Fibroblast of mammary gland (primary cell): ENCODE results near the gene APP.

ENCODE experiments used
- DNase-seq: peaks from one replicate; pipeline ENCODE4 v3.0.0-alpha.2; 2010; ENCODE audit warnings: low read depth
- H3K4me3 ChIP-seq: 2 replicates; pipeline ENCODE4 v1.5.1; 2011; ENCODE audit warnings: low read depth, mild to moderate bottlenecking, low read length, moderate library complexity; ENCODE audit not compliant: control insufficient read depth
- CTCF ChIP-seq: conservative IDR thresholded peaks from 2 replicates; pipeline ENCODE4 v1.5.1; 2011; ENCODE audit warnings: low read depth, low read length, inconsistent platforms; ENCODE audit not compliant: control insufficient read depth, insufficient read depth

APP gene

DNA sequence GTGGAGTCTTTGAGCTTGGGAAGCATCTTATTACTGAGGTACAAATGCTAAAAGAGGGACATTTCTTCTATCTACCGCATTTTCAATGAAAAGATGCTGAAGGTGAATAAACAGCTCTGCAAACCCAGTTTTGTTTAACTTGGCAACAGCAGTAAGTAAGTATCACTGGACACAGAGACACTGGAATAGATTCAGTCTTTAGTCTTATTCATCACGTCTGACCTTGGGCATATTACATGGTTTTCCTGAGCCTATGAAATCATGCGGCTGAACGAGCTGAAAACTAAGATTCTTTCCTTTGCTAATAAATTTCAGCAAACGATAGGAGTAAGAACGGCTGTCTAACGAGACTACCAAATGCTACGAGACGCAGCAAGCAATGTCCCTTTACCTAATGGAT is 228.4 kb downstream of the APP start:
- TF ChIP-seq CTCF = no peak
- DNase-seq = no peak
- no peak overlapping the region for H3K4me3 ChIP-seq

DNA sequence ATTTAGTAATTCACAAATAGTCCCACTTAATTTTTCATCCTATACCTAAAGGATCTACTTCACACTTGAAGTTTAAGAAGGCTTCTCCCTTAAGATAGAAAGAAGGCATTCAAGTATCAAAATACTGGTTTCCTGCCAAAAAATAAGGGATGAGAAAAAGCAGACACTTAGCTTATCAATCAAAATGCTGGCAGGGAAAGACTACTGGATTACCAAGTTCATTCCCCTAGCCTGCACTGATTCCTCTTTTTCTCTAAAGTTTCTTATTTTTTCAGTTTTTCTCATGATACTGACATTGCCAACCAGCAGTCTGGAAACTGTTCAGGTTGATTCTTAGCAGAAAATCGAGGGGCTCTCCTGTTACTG is 231.2 kb downstream of the APP start:
- no peak for TF ChIP-seq CTCF
- no peak overlapping the region for H3K4me3 ChIP-seq
- no peak for DNase-seq

- no peak for TF ChIP-seq CTCF
- H3K4me3 ChIP-seq = no peak overlapping the region
- peak; percentile 19 for DNase-seq
Measured at GRCh38 chr21:25938658-25939395, 231.7 kb downstream of the APP start.

DNA sequence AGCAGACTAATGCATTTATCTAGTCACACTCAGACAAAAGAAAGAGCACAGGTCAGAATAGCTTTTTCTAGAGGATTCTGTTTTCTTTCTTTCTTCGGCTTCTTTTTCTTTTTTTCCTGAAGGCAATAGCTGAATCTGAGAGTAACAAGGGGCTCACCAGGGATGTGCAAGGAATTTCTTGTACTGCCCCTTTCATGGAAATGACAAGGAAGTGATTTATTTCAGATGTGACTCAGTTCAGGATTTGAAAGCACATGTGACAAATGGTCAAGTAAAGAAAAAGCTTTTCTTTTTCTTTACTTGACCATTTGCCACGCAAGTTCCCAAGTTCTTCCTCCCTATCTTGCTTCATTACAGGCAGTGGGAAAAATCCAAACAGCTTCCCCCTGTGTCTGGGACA is 233.8 kb downstream of the APP start:
- TF ChIP-seq CTCF = no peak
- peak; percentile 40 for DNase-seq
- no peak overlapping the region for H3K4me3 ChIP-seq

DNA sequence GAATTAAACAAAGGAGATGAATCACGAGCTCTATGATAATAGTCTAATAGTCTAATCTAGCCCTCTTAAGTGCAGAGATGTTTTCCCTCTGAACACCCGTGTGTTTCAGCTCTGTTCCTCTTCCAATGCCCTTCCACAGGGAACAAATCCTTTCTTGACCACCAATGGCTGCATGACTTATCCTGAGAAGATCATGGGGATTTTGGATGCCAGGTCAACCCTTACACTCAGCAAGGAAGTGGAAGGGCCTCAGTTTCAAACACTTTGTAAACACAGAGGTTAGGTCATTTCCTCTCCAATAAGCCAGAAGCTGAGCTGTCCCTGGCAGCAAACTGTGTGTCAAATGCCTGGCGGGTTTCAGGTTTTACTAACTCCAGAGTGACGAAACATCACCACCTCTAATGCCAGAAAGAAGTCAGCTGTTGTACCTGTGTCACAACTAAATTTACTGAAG is 235.8 kb downstream of the APP start:
- H3K4me3 ChIP-seq = no peak overlapping the region
- no peak for TF ChIP-seq CTCF
- peak; percentile 98 for DNase-seq

DNA sequence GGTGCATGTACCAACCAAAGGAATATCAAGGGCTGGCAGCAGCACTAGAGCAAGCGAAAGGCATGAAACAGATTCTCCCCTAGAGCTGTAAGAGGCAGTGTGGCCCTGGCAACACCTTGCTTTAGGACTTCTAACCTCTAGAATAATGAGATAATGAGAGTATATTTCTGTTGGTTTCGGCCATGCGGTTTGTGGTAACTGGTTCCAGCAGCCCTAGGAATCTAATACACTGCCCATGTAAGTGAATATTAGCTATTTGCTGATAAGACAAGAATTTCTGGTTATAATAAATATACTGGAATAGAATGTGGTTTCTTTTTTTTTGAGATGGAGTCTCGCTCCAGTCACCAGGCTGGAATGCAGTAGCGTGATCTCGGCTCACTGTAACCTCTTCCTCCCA is 236.4 kb downstream of the APP start:
- no peak for TF ChIP-seq CTCF
- DNase-seq = no peak
- H3K4me3 ChIP-seq = no peak overlapping the region

GRCh38 chr21:25931765-25932164 is 238.8 kb downstream of the APP start:
- H3K4me3 ChIP-seq = no peak overlapping the region
- no peak for DNase-seq
- TF ChIP-seq CTCF = no peak
